ENCODE measurements around the gene IGIP.

The IGIP gene

DNA sequence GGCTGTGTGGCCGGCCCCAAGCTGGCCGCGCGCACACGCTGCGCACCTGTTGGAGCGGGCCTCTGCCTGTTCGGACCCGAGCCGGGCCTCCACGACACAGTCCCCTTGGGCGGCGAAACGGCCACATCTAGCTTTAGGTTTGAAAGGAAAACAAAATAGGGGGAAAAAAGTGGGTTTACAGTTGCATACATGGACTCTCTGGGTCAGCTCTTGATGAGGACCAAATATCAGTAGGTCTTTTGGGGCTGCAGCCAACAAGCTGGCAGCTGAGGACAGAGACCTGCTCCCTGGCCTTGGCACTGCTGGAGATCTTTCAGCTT is 20.7 kb downstream of the IGIP start:
- no peak overlapping the region for H3K4me3 ChIP-seq (ENCODE audit: low read length)
- TF ChIP-seq, protein P1, sequence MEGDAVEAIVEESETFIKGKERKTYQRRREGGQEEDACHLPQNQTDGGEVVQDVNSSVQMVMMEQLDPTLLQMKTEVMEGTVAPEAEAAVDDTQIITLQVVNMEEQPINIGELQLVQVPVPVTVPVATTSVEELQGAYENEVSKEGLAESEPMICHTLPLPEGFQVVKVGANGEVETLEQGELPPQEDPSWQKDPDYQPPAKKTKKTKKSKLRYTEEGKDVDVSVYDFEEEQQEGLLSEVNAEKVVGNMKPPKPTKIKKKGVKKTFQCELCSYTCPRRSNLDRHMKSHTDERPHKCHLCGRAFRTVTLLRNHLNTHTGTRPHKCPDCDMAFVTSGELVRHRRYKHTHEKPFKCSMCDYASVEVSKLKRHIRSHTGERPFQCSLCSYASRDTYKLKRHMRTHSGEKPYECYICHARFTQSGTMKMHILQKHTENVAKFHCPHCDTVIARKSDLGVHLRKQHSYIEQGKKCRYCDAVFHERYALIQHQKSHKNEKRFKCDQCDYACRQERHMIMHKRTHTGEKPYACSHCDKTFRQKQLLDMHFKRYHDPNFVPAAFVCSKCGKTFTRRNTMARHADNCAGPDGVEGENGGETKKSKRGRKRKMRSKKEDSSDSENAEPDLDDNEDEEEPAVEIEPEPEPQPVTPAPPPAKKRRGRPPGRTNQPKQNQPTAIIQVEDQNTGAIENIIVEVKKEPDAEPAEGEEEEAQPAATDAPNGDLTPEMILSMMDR (conservative IDR thresholded peaks at IDR 0.05; ENCODE audit: low read length), result no peak
- DNase-seq (ENCODE audit: low read depth), result no peak

- DNase-seq (ENCODE audit: low read depth), result no peak
- TF ChIP-seq, protein P1 (conservative IDR thresholded peaks at IDR 0.05; ENCODE audit: low read length), result no peak
- H3K4me3 ChIP-seq (ENCODE audit: low read length), result no peak overlapping the region
These were observed 21.7 kb downstream of the IGIP start for GRCh38 chr5:140147460-140147859.

GRCh38 chr5:140148508-140148907 is 22.8 kb downstream of the IGIP start:
- TF ChIP-seq, protein P1 (conservative IDR thresholded peaks at IDR 0.05; ENCODE audit: low read length), result peak; percentile 22
- H3K4me3 ChIP-seq (ENCODE audit: low read length), result no peak overlapping the region
- DNase-seq (ENCODE audit: low read depth), result no peak

- H3K4me3 ChIP-seq (ENCODE audit: low read length), result no peak overlapping the region
- DNase-seq (ENCODE audit: low read depth), result no peak
- TF ChIP-seq, protein P1 (conservative IDR thresholded peaks at IDR 0.05; ENCODE audit: low read length), result no peak
These were observed 24.5 kb downstream of the IGIP start for GRCh38 chr5:140150201-140150600.

- TF ChIP-seq, protein P1 (conservative IDR thresholded peaks at IDR 0.05; ENCODE audit: low read length), result no peak
- H3K4me3 ChIP-seq (ENCODE audit: low read length), result no peak overlapping the region
- DNase-seq (ENCODE audit: low read depth), result no peak
These were observed 25.6 kb downstream of the IGIP start for GRCh38 chr5:140151144-140152021.

GRCh38 chr5:140152022-140152999 is 26.6 kb downstream of the IGIP start:
- TF ChIP-seq, protein P1 (conservative IDR thresholded peaks at IDR 0.05; ENCODE audit: low read length), result no peak
- no peak overlapping the region for H3K4me3 ChIP-seq (ENCODE audit: low read length)
- DNase-seq (ENCODE audit: low read depth), result no peak

Measured in AG10803 (cell line).